GM19438 (cell line): Measurements from ENCODE around the gene SMPDL3A.

ENCODE experiments used
- ATAC-seq: cut with Tn5 transposase; IDR thresholded peaks from one replicate; pipeline ENCODE4 v1.9.1; 2021; ENCODE audit warnings: low read depth; ENCODE audit not compliant: unreplicated experiment

SMPDL3A gene

DNA sequence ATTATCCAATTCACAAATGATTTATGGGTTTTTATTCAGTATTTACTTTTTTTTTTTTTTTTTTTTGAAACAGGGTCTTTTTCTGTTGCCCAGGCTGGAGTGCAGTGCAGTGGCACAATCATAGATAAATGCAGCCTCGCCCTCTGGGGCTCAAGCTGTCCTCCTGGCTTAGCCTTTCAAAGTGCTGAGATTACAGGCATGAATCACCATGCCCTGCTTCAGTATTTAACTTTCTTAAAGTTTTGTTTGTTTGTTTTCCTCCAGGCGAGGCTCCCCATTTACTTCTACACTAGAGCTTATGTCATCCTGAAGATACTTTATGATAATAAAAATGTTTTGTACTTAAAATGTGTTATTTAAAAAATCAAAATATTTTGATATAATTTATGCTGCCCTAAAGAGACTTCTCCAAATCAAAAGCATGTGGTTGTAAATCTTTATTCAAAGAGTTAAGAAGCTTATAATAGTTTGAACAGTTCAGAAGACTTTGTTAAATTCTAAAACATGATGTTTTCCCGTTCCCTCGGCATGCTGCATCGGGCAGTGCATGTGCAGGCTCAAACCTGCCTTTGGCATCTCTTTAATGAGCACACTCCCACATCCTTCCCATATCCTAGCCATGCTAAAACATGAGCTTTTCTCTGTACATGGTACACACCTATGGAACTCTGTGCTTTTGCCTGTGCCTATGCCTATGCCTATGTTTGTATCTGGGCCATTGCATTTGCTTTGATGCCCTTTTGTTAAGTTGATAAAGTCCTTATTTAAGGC, 11.0 kb downstream of the SMPDL3A start:
- no peak for ATAC-seq

- no peak for ATAC-seq
Observed at GRCh38 chr6:122800906-122801305, 11.8 kb downstream of the SMPDL3A start.

GRCh38 chr6:122801397-122801796, 12.3 kb downstream of the SMPDL3A start:
- ATAC-seq, result no peak

DNA sequence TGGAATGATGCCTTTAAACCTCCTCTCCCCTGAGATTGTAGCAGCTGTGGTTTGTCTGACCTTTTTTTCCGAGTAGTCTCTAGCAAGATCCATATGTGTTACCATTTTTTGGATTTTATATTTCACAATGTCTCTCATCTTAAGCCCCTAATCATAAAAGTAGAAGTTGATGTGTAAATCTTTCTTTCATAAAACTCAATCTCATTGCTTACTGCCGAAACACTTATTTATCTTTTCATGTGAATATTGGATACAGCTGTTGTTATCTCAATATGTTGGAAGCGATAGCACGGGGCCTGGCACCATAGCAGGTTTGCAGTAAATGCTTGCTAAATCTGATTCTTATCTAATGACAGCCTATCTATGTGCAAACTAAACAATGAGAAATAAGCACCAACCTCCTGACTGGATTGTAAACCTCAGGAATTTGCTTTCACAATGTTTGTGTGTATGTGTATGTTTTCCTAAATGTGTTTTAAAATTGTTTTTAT, 14.2 kb downstream of the SMPDL3A start:
- no peak for ATAC-seq

DNA sequence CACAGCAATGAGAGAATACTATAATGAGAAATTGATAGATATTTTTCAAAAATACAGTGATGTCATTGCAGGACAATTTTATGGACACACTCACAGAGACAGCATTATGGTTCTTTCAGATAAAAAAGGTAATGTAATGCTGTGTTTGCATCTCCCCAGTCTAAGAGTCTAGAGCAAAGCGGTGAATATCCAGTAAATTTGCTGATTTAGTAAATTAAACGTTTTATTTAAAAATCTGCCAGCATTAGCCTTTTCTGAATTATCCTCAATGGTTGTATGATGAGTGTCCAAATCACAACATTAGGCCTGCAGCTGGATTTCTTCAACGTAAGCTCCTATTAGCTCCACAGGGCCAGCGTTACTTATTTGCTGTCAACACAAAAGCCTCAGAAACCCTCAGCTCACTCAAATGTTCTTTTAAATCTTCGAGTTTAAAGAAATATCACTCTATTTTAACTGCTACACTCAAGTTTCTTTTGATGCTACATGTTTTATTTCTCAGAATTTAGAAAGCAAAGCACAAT, 16.0 kb downstream of the SMPDL3A start:
- no peak for ATAC-seq

- no peak for ATAC-seq
Observed at GRCh38 chr6:122806291-122806690, 17.2 kb downstream of the SMPDL3A start.

- no peak for ATAC-seq
Observed at GRCh38 chr6:122808121-122808885, 19.2 kb downstream of the SMPDL3A start.

GRCh38 chr6:122809001-122809400, 19.9 kb downstream of the SMPDL3A start:
- ATAC-seq, result no peak

- no peak for ATAC-seq
Observed at GRCh38 chr6:122809691-122810090, 20.6 kb downstream of the SMPDL3A start.

GRCh38 chr6:122810189-122810588, 21.1 kb downstream of the SMPDL3A start:
- no peak for ATAC-seq

DNA sequence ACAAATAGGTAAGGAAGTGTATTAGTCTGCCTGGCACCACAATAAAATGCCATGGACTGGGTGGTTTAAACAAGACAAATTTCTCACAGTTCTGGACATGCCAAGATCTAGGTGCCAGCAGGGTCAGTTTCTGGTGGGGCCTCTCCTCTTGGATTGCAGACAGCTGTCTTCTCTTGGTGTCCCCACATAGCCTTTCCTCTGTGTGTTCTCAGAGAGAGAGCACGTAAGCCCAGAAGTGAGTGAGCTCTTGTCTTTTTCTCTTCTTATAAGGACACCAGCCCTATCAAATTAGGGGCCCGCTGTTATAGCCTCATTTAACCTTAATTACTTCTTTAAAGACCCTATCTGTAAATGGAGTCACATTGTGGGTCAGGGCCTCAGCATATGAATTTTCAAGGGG, 28.3 kb downstream of the SMPDL3A start:
- ATAC-seq, result no peak

GRCh38 chr6:122817766-122818165, 28.7 kb downstream of the SMPDL3A start:
- ATAC-seq, result no peak

- ATAC-seq, result no peak
Observed at GRCh38 chr6:122818866-122819265, 29.8 kb downstream of the SMPDL3A start.

- ATAC-seq, result no peak
Observed at GRCh38 chr6:122821095-122821494, 32.0 kb downstream of the SMPDL3A start.

- ATAC-seq, result no peak
Observed at GRCh38 chr6:122825163-122825562, 36.1 kb downstream of the SMPDL3A start.

GRCh38 chr6:122829456-122829855, 40.4 kb downstream of the SMPDL3A start:
- ATAC-seq, result no peak

DNA sequence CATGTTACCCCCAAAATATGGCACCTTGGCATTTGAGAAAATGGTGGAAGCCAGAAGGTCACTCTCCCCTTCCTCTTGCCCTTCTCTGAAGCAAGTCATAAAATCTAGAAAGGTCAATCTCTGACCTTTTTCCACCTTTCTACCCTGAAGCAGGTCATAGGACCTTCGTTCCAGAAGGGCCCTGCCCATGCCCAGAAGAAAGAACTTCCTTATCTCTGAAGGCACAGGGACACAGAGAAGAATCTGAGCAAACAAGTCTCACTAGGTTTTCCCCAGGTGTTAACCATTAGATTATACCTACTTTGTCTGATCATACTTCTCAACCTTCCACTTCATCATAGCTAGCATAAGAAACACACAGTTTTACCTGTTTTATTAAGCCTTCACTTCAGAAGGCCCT, 42.5 kb downstream of the SMPDL3A start:
- no peak for ATAC-seq

DNA sequence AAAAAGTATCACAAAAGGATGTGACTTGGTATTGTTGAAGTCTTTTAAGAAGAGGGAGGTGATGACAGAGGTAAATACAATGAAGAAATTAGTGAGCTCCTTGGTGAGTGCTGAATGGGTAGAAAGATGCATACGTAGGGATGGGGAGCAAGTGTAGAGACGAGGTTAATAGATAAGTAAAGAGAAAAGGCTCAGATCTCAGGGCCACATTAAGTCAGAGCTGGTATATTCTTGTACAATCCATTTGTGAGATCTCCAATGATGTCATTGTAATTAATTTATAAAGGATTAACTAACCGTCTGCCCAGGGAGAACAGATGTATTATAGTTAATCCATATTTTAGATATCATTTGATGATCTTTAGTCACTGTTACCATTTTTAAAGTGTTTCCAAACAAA, 43.4 kb downstream of the SMPDL3A start:
- ATAC-seq, result no peak

DNA sequence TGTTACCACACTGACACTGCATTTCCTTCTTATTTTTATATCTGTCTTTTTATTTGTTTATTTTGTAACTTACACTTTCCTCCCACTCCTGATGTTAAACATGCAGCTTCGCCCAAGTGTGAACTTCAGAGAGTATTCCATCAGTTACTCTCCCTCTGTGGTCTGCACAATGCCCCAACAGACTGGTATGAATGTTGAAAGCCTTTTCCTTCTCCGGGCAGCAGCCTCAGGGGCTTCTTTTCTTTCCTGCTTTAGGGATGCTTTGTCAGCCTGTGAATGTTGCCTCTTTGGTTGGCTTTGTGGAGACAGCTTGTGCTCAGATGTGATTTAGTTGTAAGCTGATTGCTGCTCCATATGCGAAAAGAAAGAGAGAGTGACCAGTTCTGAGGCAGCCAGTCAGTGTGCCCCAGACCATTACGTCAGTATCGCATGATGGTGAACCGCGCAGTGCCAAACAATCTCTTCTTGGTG, 44.0 kb downstream of the SMPDL3A start:
- ATAC-seq, result no peak

DNA sequence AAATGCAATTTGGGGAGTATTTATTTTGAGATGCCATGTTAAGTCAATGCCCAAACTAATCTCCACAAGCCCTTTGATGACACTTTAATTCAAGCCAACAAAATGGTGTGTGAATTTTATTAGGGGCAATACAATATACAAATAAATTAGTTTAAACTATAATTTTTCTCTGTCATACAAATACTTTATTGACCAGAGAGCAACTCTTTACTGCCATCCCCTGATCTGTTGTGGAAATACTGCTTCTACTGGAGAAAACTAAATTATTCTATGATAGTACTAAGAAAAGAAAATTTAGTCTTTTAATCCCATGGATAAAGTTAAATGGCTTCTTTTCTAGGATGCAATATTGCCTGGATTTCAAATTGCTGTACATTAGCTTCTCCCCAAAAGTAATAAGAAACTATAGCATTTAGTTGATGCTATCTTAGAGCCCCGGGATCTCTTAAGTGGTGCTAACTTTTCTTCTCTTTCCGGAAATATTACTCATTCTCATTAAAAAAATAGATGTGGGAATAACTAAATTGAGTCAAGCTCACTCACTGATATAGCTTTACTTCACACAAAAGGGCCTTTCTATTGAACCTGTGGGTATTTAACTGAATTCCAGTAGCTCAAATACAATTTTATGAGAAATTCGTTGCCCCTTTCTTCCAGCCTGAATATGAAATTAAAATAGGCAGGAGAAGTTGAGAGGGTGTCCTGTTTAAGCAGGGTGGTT, 49.2 kb downstream of the SMPDL3A start:
- no peak for ATAC-seq

DNA sequence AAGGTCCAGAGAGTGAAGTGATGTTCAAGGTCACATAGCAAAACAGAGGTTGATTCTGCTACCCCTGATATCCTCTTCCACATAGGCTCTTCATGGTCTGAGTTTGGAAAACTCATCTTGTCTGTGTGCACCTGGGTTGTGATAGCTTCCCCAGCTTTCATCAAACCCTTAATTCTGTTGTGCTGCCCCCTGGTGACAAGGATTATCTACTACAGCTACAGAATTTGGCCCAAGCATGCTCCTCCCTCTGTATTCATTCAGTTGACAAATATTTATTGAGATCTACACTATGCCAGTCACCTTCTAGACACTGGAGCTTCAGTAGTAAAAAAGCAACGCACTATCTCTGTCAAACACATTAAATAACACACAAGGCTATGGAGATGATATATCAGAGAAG, 50.4 kb downstream of the SMPDL3A start:
- ATAC-seq, result peak; percentile 94
